HG03025 (cell line): Measurements from ENCODE around the gene PRDX6.
"Not testable (repeated sequence)": the region's sequence is repeated elsewhere in the genome, so short reads cannot be mapped to it uniquely, and the experiment has no call there.

Source experiments
- ATAC-seq: cut with Tn5 transposase; IDR thresholded peaks from one replicate; pipeline ENCODE4 v1.9.1; 2021; ENCODE audit warnings: mild to moderate bottlenecking, moderate library complexity; ENCODE audit not compliant: unreplicated experiment, low FRiP score

Gene PRDX6

GRCh38 chr1:173493125-173493524 lies 16.0 kb downstream of the PRDX6 start:
- ATAC-seq: not testable (repeated sequence)

GRCh38 chr1:173495609-173496267 lies 18.6 kb downstream of the PRDX6 start:
- ATAC-seq: no peak

- ATAC-seq: no peak
Measured at GRCh38 chr1:173496757-173497320, 19.7 kb downstream of the PRDX6 start.

- ATAC-seq: no peak
Measured at GRCh38 chr1:173499729-173500128, 22.6 kb downstream of the PRDX6 start.

GRCh38 chr1:173502104-173502503 lies 25.0 kb downstream of the PRDX6 start:
- ATAC-seq: no peak

GRCh38 chr1:173503391-173503790 lies 26.3 kb downstream of the PRDX6 start:
- ATAC-seq: no peak

- ATAC-seq: no peak
Measured at GRCh38 chr1:173504268-173504667, 27.1 kb downstream of the PRDX6 start.

GRCh38 chr1:173505391-173505790 lies 28.3 kb downstream of the PRDX6 start:
- no peak for ATAC-seq

- ATAC-seq: no peak
Measured at GRCh38 chr1:173506437-173506836, 29.3 kb downstream of the PRDX6 start.

- no peak for ATAC-seq
Measured at GRCh38 chr1:173507205-173507846, 30.2 kb downstream of the PRDX6 start.

- ATAC-seq: no peak
Measured at GRCh38 chr1:173507847-173508209, 30.7 kb downstream of the PRDX6 start.

GRCh38 chr1:173508541-173508940 lies 31.4 kb downstream of the PRDX6 start:
- no peak for ATAC-seq

GRCh38 chr1:173509797-173510196 lies 32.7 kb downstream of the PRDX6 start:
- no peak for ATAC-seq

GRCh38 chr1:173514503-173514902 lies 37.4 kb downstream of the PRDX6 start:
- not testable (repeated sequence) for ATAC-seq

GRCh38 chr1:173520799-173521198 lies 43.7 kb downstream of the PRDX6 start:
- no peak for ATAC-seq

GRCh38 chr1:173523329-173523728 lies 46.2 kb downstream of the PRDX6 start:
- ATAC-seq: no peak

GRCh38 chr1:173525926-173526325 lies 48.8 kb downstream of the PRDX6 start:
- no peak for ATAC-seq

GRCh38 chr1:173527151-173527826 lies 50.2 kb downstream of the PRDX6 start:
- no peak for ATAC-seq

- ATAC-seq: no peak
Measured at GRCh38 chr1:173529106-173529505, 52.0 kb downstream of the PRDX6 start.

- no peak for ATAC-seq
Measured at GRCh38 chr1:173530795-173531693, 53.9 kb downstream of the PRDX6 start.
